Measurements from ENCODE around the gene C4BPB.

C4BPB gene

GRCh38 chr1:207070811-207071210 is 17.8 kb upstream of the C4BPB start:
- H3K9me3 ChIP-seq (ENCODE audit: insufficient read depth, low read length): no peaks in the 10 kb centered on the region
- no peaks in the 10 kb centered on the region for H3K4me1 ChIP-seq (ENCODE audit: insufficient read depth, insufficient read length)
- TF ChIP-seq ZNF274 (IDR thresholded peaks at IDR 0.05; ENCODE audit: low read depth, low read length) (no peak), YY1 (IDR thresholded peaks at IDR 0.05; ENCODE audit: insufficient read depth, insufficient read length) (no peak), SUZ12 (IDR thresholded peaks at IDR 0.05; ENCODE audit: extremely low read depth, insufficient read depth, insufficient read length) (no peak)
- no peak for DNase-seq (ENCODE audit: low read depth, low spot score)
- H3K36me3 ChIP-seq (ENCODE audit: insufficient read depth, insufficient read length, low read length): peaks cover 50% of the 10 kb centered on the region
- H3K27me3 ChIP-seq (ENCODE audit: insufficient read depth, insufficient read length): no peaks in the 10 kb centered on the region
- no peak overlapping the region for H3K4me3 ChIP-seq (ENCODE audit: insufficient read length, low read depth)
- H3K9ac ChIP-seq (ENCODE audit: insufficient read length, low read depth): no peak overlapping the region

- Histone ChIP-seq H3K27me3 (ENCODE audit: insufficient read depth, insufficient read length) (no peaks in the 10 kb centered on the region), H3K36me3 (ENCODE audit: insufficient read depth, insufficient read length, low read length) (peaks cover 50% of the 10 kb centered on the region), H3K9me3 (ENCODE audit: insufficient read depth, low read length) (no peaks in the 10 kb centered on the region), H3K4me1 (ENCODE audit: insufficient read depth, insufficient read length) (no peaks in the 10 kb centered on the region), H3K4me3 (ENCODE audit: insufficient read length, low read depth) (no peak overlapping the region), H3K9ac (ENCODE audit: insufficient read length, low read depth) (no peak overlapping the region)
- DNase-seq (ENCODE audit: low read depth, low spot score): no peak
- no peak for TF ChIP-seq YY1 (IDR thresholded peaks at IDR 0.05; ENCODE audit: insufficient read depth, insufficient read length)
- no peak for TF ChIP-seq SUZ12 (IDR thresholded peaks at IDR 0.05; ENCODE audit: extremely low read depth, insufficient read depth, insufficient read length)
- TF ChIP-seq ZNF274 (IDR thresholded peaks at IDR 0.05; ENCODE audit: low read depth, low read length): no peak
These were observed 17.2 kb upstream of the C4BPB start for GRCh38 chr1:207071426-207071825.

GRCh38 chr1:207072233-207072632 is 16.4 kb upstream of the C4BPB start:
- Histone ChIP-seq H3K36me3 (ENCODE audit: insufficient read depth, insufficient read length, low read length) (peaks cover 46% of the 10 kb centered on the region), H3K4me1 (ENCODE audit: insufficient read depth, insufficient read length) (no peaks in the 10 kb centered on the region)
- no peak for TF ChIP-seq SUZ12 (IDR thresholded peaks at IDR 0.05; ENCODE audit: extremely low read depth, insufficient read depth, insufficient read length)
- no peak for TF ChIP-seq YY1 (IDR thresholded peaks at IDR 0.05; ENCODE audit: insufficient read depth, insufficient read length)
- TF ChIP-seq ZNF274 (IDR thresholded peaks at IDR 0.05; ENCODE audit: low read depth, low read length): no peak

GRCh38 chr1:207073906-207074820 is 14.5 kb upstream of the C4BPB start:
- Histone ChIP-seq H3K36me3 (ENCODE audit: insufficient read depth, insufficient read length, low read length) (peaks cover 30% of the 10 kb centered on the region), H3K9ac (ENCODE audit: insufficient read length, low read depth) (no peak overlapping the region), H3K9me3 (ENCODE audit: insufficient read depth, low read length) (no peaks in the 10 kb centered on the region), H3K4me1 (ENCODE audit: insufficient read depth, insufficient read length) (no peaks in the 10 kb centered on the region), H3K4me3 (ENCODE audit: insufficient read length, low read depth) (no peak overlapping the region), H3K27me3 (ENCODE audit: insufficient read depth, insufficient read length) (no peaks in the 10 kb centered on the region)
- TF ChIP-seq YY1 (IDR thresholded peaks at IDR 0.05; ENCODE audit: insufficient read depth, insufficient read length) (no peak), ZNF274 (IDR thresholded peaks at IDR 0.05; ENCODE audit: low read depth, low read length) (no peak), SUZ12 (IDR thresholded peaks at IDR 0.05; ENCODE audit: extremely low read depth, insufficient read depth, insufficient read length) (no peak)
- DNase-seq (ENCODE audit: low read depth, low spot score): no peak

More at GRCh38 chr1:207072233-207072632, 16.4 kb upstream of the C4BPB start:
- Histone ChIP-seq H3K27me3 (ENCODE audit: insufficient read depth, insufficient read length) (no peaks in the 10 kb centered on the region), H3K9ac (ENCODE audit: insufficient read length, low read depth) (no peak overlapping the region), H3K9me3 (ENCODE audit: insufficient read depth, low read length) (no peaks in the 10 kb centered on the region), H3K4me3 (ENCODE audit: insufficient read length, low read depth) (no peak overlapping the region)
- DNase-seq (ENCODE audit: low read depth, low spot score): no peak

GRCh38 chr1:207076181-207076955 is 12.3 kb upstream of the C4BPB start:
- H3K9me3 ChIP-seq (ENCODE audit: insufficient read depth, low read length): no peaks in the 10 kb centered on the region
- peaks cover 14% of the 10 kb centered on the region for H3K36me3 ChIP-seq (ENCODE audit: insufficient read depth, insufficient read length, low read length)
- no peak overlapping the region for H3K4me3 ChIP-seq (ENCODE audit: insufficient read length, low read depth)
- H3K4me1 ChIP-seq (ENCODE audit: insufficient read depth, insufficient read length): no peaks in the 10 kb centered on the region
- TF ChIP-seq SUZ12 (IDR thresholded peaks at IDR 0.05; ENCODE audit: extremely low read depth, insufficient read depth, insufficient read length) (no peak), YY1 (IDR thresholded peaks at IDR 0.05; ENCODE audit: insufficient read depth, insufficient read length) (no peak), ZNF274 (IDR thresholded peaks at IDR 0.05; ENCODE audit: low read depth, low read length) (no peak)
- no peak overlapping the region for H3K9ac ChIP-seq (ENCODE audit: insufficient read length, low read depth)
- DNase-seq (ENCODE audit: low read depth, low spot score): no peak
- no peaks in the 10 kb centered on the region for H3K27me3 ChIP-seq (ENCODE audit: insufficient read depth, insufficient read length)

- TF ChIP-seq SUZ12 (IDR thresholded peaks at IDR 0.05; ENCODE audit: extremely low read depth, insufficient read depth, insufficient read length) (no peak), YY1 (IDR thresholded peaks at IDR 0.05; ENCODE audit: insufficient read depth, insufficient read length) (no peak), ZNF274 (IDR thresholded peaks at IDR 0.05; ENCODE audit: low read depth, low read length) (no peak)
- no peak for DNase-seq (ENCODE audit: low read depth, low spot score)
- Histone ChIP-seq H3K4me1 (ENCODE audit: insufficient read depth, insufficient read length) (no peaks in the 10 kb centered on the region), H3K4me3 (ENCODE audit: insufficient read length, low read depth) (no peak overlapping the region), H3K9me3 (ENCODE audit: insufficient read depth, low read length) (no peaks in the 10 kb centered on the region), H3K9ac (ENCODE audit: insufficient read length, low read depth) (no peak overlapping the region), H3K36me3 (ENCODE audit: insufficient read depth, insufficient read length, low read length) (peaks cover 8% of the 10 kb centered on the region), H3K27me3 (ENCODE audit: insufficient read depth, insufficient read length) (no peaks in the 10 kb centered on the region)
These were observed 11.6 kb upstream of the C4BPB start for GRCh38 chr1:207077012-207077411.
